HUES48 (cell line): ENCODE data around the gene ANKMY1.

Experiments used
- H3K27ac ChIP-seq: one replicate; pipeline ENCODE4 v1.7.0; 2013; ENCODE audit warnings: low read depth, low read length, inconsistent platforms
- H3K27me3 ChIP-seq: 2 replicates; pipeline ENCODE4 v1.6.1; 2013; ENCODE audit warnings: mild to moderate bottlenecking, low read length; ENCODE audit not compliant: control insufficient read depth, insufficient read depth
- H3K36me3 ChIP-seq: 2 replicates; pipeline ENCODE4 v1.6.1; 2013; ENCODE audit warnings: low read length; ENCODE audit not compliant: control insufficient read depth, insufficient read depth
- H3K4me1 ChIP-seq: 2 replicates; pipeline ENCODE4 v1.6.1; 2013; ENCODE audit warnings: mild to moderate bottlenecking, low read length; ENCODE audit not compliant: control insufficient read depth, insufficient read depth
- H3K4me3 ChIP-seq: 2 replicates; pipeline ENCODE4 v1.5.1; 2013; ENCODE audit warnings: mild to moderate bottlenecking, low read depth, low read length
- H3K9ac ChIP-seq: 2 replicates; pipeline ENCODE4 v1.6.1; 2013; ENCODE audit warnings: mild to moderate bottlenecking, low read depth, low read length, moderate library complexity
- H3K9me3 ChIP-seq: 2 replicates; pipeline ENCODE4 v1.6.1; 2013; ENCODE audit warnings: low read length; ENCODE audit not compliant: control insufficient read depth, insufficient read depth

The ANKMY1 gene

GRCh38 chr2:240512109-240512485, 45.7 kb downstream of the ANKMY1 start:
- no peaks in the 10 kb centered on the region for H3K27me3 ChIP-seq
- no peaks in the 10 kb centered on the region for H3K36me3 ChIP-seq
- no peak overlapping the region for H3K27ac ChIP-seq
- no peaks in the 10 kb centered on the region for H3K4me1 ChIP-seq
- H3K4me3 ChIP-seq: no peak overlapping the region
- no peaks in the 10 kb centered on the region for H3K9me3 ChIP-seq
- H3K9ac ChIP-seq: no peak overlapping the region

GRCh38 chr2:240511351-240512108, 46.3 kb downstream of the ANKMY1 start:
- H3K9ac ChIP-seq: no peak overlapping the region
- no peaks in the 10 kb centered on the region for H3K4me1 ChIP-seq
- H3K27me3 ChIP-seq: no peaks in the 10 kb centered on the region
- H3K9me3 ChIP-seq: no peaks in the 10 kb centered on the region
- no peaks in the 10 kb centered on the region for H3K36me3 ChIP-seq
- no peak overlapping the region for H3K4me3 ChIP-seq
- H3K27ac ChIP-seq: no peak overlapping the region

- H3K36me3 ChIP-seq: no peaks in the 10 kb centered on the region
Observed at GRCh38 chr2:240510513-240511210, 47.1 kb downstream of the ANKMY1 start.

GRCh38 chr2:240509667-240510512, 47.9 kb downstream of the ANKMY1 start:
- Histone ChIP-seq H3K27ac (no peak overlapping the region), H3K9me3 (no peaks in the 10 kb centered on the region), H3K9ac (no peak overlapping the region), H3K4me3 (no peak overlapping the region), H3K36me3 (no peaks in the 10 kb centered on the region), H3K27me3 (no peaks in the 10 kb centered on the region), H3K4me1 (no peaks in the 10 kb centered on the region)

More at GRCh38 chr2:240510513-240511210, 47.1 kb downstream of the ANKMY1 start:
- Histone ChIP-seq H3K27me3 (no peaks in the 10 kb centered on the region), H3K9me3 (no peaks in the 10 kb centered on the region), H3K9ac (no peak overlapping the region), H3K27ac (no peak overlapping the region), H3K4me3 (no peak overlapping the region), H3K4me1 (no peaks in the 10 kb centered on the region)

- Histone ChIP-seq H3K9me3 (no peaks in the 10 kb centered on the region), H3K27me3 (no peaks in the 10 kb centered on the region), H3K4me1 (no peaks in the 10 kb centered on the region), H3K36me3 (no peaks in the 10 kb centered on the region), H3K4me3 (no peak overlapping the region), H3K9ac (no peak overlapping the region), H3K27ac (no peak overlapping the region)
Observed at GRCh38 chr2:240508832-240509545, 48.8 kb downstream of the ANKMY1 start.

- Histone ChIP-seq H3K4me3 (no peak overlapping the region), H3K9me3 (no peaks in the 10 kb centered on the region), H3K4me1 (no peaks in the 10 kb centered on the region), H3K27ac (no peak overlapping the region), H3K36me3 (no peaks in the 10 kb centered on the region), H3K9ac (no peak overlapping the region), H3K27me3 (no peaks in the 10 kb centered on the region)
Observed at GRCh38 chr2:240507778-240508251, 50.0 kb downstream of the ANKMY1 start.

GRCh38 chr2:240507060-240507777, 50.6 kb downstream of the ANKMY1 start:
- Histone ChIP-seq H3K9ac (no peak overlapping the region), H3K36me3 (no peaks in the 10 kb centered on the region), H3K27ac (no peak overlapping the region), H3K4me3 (no peak overlapping the region), H3K9me3 (no peaks in the 10 kb centered on the region), H3K27me3 (no peaks in the 10 kb centered on the region), H3K4me1 (no peaks in the 10 kb centered on the region)

GRCh38 chr2:240506406-240507059, 51.3 kb downstream of the ANKMY1 start:
- H3K9me3 ChIP-seq: no peaks in the 10 kb centered on the region
- H3K9ac ChIP-seq: no peak overlapping the region
- no peaks in the 10 kb centered on the region for H3K36me3 ChIP-seq
- H3K4me1 ChIP-seq: no peaks in the 10 kb centered on the region
- H3K4me3 ChIP-seq: no peak overlapping the region
- no peaks in the 10 kb centered on the region for H3K27me3 ChIP-seq
- no peak overlapping the region for H3K27ac ChIP-seq

GRCh38 chr2:240505910-240506309, 51.9 kb downstream of the ANKMY1 start:
- Histone ChIP-seq H3K27ac (no peak overlapping the region), H3K27me3 (no peaks in the 10 kb centered on the region), H3K36me3 (no peaks in the 10 kb centered on the region), H3K4me1 (no peaks in the 10 kb centered on the region), H3K9ac (no peak overlapping the region), H3K4me3 (no peak overlapping the region), H3K9me3 (no peaks in the 10 kb centered on the region)

- no peaks in the 10 kb centered on the region for H3K9me3 ChIP-seq
- H3K27ac ChIP-seq: no peak overlapping the region
- H3K27me3 ChIP-seq: no peaks in the 10 kb centered on the region
- H3K9ac ChIP-seq: no peak overlapping the region
- no peaks in the 10 kb centered on the region for H3K4me1 ChIP-seq
- H3K4me3 ChIP-seq: no peak overlapping the region
- no peaks in the 10 kb centered on the region for H3K36me3 ChIP-seq
Observed at GRCh38 chr2:240503848-240504247, 53.9 kb downstream of the ANKMY1 start.
